SK-N-SH treated with all-trans-retinoic acid at 6 μM for 48 hours (cell line): ENCODE data around the gene MADD.

Source experiments
- ARNTL ChIP-seq: fragments of 450-650 bp; formaldehyde crosslinking; IDR thresholded peaks from 2 replicates; pipeline ENCODE4 v1.5.0; 2020; ENCODE audit warnings: low read depth, mild to moderate bottlenecking, moderate library complexity, borderline replicate concordance
- ESRRG ChIP-seq: fragments of 250-450 bp; sonication (Bioruptor Pico); IDR thresholded peaks from 2 replicates; pipeline ENCODE4 v1.6.1; 2021; ENCODE audit warnings: mild to moderate bottlenecking
- ISL1 ChIP-seq: fragments of 250-450 bp; sonication (Bioruptor Pico); IDR thresholded peaks from 2 replicates; pipeline ENCODE4 v2.1.2; 2022; ENCODE audit warnings: mild to moderate bottlenecking, moderate library complexity
- PATZ1 ChIP-seq: fragments of 250-450 bp; sonication (Bioruptor Pico); IDR thresholded peaks from 2 replicates; pipeline ENCODE4 v1.8.0; 2020; ENCODE audit warnings: mild to moderate bottlenecking, moderate library complexity, borderline replicate concordance
- RARB ChIP-seq: fragments of 250-450 bp; sonication (Bioruptor Pico); IDR thresholded peaks from 2 replicates; pipeline ENCODE4 v1.8.0; 2021; ENCODE audit warnings: mild to moderate bottlenecking, moderate library complexity
- ZC3H10 ChIP-seq: fragments of 250-450 bp; sonication (Bioruptor Pico); IDR thresholded peaks from 2 replicates; pipeline ENCODE4 v1.5.1; 2021; ENCODE audit warnings: mild to moderate bottlenecking, moderate library complexity
- ZFP3 ChIP-seq: fragments of 250-450 bp; sonication (Bioruptor Pico); IDR thresholded peaks from 2 replicates; pipeline ENCODE4 v1.5.0; 2020; ENCODE audit warnings: mild to moderate bottlenecking, moderate library complexity
- ZNF565 ChIP-seq: fragments of 450-650 bp; formaldehyde crosslinking; conservative IDR thresholded peaks from 2 replicates; pipeline ENCODE4 v1.5.0; 2020; ENCODE audit warnings: low read depth, mild to moderate bottlenecking, moderate library complexity
- TF ChIP-seq, protein P1 (sequence below): fragments of 250-450 bp; sonication (Bioruptor Pico); IDR thresholded peaks from 2 replicates; pipeline ENCODE4 v1.5.1; 2021; ENCODE audit warnings: mild to moderate bottlenecking, moderate library complexity
- TF ChIP-seq, protein P2 (sequence below): fragments of 250-450 bp; sonication (Bioruptor Pico); IDR thresholded peaks from 2 replicates; pipeline ENCODE4 v1.8.0; 2021; ENCODE audit warnings: low read depth, mild to moderate bottlenecking, moderate library complexity, borderline replicate concordance

DNA sequence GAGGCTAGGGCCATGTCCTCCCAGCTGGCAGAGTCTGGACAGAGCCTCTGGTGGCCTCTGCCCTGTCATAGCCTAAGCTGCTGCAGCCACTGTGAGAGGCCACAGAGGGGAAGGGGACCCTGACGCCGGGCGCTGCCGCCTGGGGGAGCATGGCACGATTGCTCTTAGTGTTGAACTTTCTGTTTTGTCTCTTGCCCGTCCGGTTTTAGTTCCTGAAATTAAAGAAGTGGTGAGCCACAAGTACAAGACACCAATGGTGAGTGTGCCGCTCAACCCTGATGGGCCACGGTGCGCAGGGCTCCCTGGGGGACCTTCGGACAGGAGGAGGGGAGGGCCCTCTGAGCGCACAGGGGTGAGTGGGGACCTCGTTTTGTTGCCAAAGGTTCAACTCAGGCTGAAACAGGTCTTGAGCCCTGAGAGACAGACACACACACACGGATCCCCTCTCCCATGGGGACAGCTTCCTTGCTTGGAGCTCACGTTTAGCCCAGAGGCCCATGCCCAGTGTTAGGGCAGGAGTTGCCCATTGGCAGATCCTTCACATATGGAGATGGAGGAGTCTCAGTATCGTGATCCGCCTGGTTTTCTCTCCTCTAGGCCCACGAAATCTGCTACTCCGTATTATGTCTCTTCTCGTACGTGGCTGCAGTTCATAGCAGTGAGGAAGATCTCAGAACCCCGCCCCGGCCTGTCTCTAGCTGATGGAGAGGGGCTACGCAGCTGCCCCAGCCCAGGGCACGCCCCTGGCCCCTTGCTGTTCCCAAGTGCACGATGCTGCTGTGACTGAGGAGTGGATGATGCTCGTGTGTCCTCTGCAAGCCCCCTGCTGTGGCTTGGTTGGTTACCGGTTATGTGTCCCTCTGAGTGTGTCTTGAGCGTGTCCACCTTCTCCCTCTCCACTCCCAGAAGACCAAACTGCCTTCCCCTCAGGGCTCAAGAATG is 58.8 kb downstream of the MADD start:
- no peak for TF ChIP-seq ESRRG (CRISPR knock-in tag)
- TF ChIP-seq ZFP3 = no peak
- TF ChIP-seq ISL1 (CRISPR knock-in tag) = no peak
- TF ChIP-seq PATZ1 = no peak
- TF ChIP-seq ZNF565 (CRISPR knock-in tag) = no peak
- TF ChIP-seq, protein P1, sequence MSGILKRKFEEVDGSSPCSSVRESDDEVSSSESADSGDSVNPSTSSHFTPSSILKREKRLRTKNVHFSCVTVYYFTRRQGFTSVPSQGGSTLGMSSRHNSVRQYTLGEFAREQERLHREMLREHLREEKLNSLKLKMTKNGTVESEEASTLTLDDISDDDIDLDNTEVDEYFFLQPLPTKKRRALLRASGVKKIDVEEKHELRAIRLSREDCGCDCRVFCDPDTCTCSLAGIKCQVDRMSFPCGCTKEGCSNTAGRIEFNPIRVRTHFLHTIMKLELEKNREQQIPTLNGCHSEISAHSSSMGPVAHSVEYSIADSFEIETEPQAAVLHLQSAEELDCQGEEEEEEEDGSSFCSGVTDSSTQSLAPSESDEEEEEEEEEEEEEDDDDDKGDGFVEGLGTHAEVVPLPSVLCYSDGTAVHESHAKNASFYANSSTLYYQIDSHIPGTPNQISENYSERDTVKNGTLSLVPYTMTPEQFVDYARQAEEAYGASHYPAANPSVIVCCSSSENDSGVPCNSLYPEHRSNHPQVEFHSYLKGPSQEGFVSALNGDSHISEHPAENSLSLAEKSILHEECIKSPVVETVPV = no peak
- no peak for TF ChIP-seq ARNTL
- TF ChIP-seq RARB (CRISPR knock-in tag) = no peak
- TF ChIP-seq ZC3H10 = no peak
- TF ChIP-seq, protein P2, sequence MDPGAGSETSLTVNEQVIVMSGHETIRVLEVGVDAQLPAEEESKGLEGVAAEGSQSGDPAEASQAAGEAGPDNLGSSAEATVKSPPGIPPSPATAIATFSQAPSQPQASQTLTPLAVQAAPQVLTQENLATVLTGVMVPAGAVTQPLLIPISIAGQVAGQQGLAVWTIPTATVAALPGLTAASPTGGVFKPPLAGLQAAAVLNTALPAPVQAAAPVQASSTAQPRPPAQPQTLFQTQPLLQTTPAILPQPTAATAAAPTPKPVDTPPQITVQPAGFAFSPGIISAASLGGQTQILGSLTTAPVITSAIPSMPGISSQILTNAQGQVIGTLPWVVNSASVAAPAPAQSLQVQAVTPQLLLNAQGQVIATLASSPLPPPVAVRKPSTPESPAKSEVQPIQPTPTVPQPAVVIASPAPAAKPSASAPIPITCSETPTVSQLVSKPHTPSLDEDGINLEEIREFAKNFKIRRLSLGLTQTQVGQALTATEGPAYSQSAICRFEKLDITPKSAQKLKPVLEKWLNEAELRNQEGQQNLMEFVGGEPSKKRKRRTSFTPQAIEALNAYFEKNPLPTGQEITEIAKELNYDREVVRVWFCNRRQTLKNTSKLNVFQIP (CRISPR knock-in tag) = no peak
